Brain microvascular endothelial cell (primary cell): ENCODE results near the gene VPS37C.

ENCODE experiments used
- DNase-seq: peaks from one replicate; pipeline ENCODE4 v3.0.0-alpha.2; 2020
- H3K27ac ChIP-seq: fragments of 250-450 bp; sonication (Bioruptor Pico); 2 replicates; pipeline ENCODE4 v1.5.1; 2020; ENCODE audit warnings: mild to moderate bottlenecking, moderate library complexity
- H3K27me3 ChIP-seq: fragments of 250-450 bp; sonication (Bioruptor Pico); replicated peaks from 2 replicates; pipeline ENCODE4 v1.5.1; 2020; ENCODE audit warnings: mild to moderate bottlenecking
- H3K36me3 ChIP-seq: fragments of 250-450 bp; sonication (Bioruptor Pico); replicated peaks from 2 replicates; pipeline ENCODE4 v1.5.1; 2020; ENCODE audit warnings: mild to moderate bottlenecking
- H3K4me3 ChIP-seq: 2 replicates; pipeline ENCODE4 v1.5.1; 2011; ENCODE audit warnings: low read depth, mild to moderate bottlenecking, control low read depth, low read length, moderate library complexity
- in situ Hi-C: cut with HindIII; loops from 2 replicates; pipeline ENCODE4 v1.10.0; 2017; ENCODE audit warnings: low sequenced_read_pairs, low pct_ligation_motif_present
- TF ChIP-seq, protein P1 (sequence below): IDR thresholded peaks from 2 replicates; pipeline ENCODE4 v1.5.1; 2011; ENCODE audit warnings: low read depth, mild to moderate bottlenecking, moderate library complexity, low read length, control low read depth, inconsistent platforms; ENCODE audit errors: missing control alignments

Gene VPS37C

DNA sequence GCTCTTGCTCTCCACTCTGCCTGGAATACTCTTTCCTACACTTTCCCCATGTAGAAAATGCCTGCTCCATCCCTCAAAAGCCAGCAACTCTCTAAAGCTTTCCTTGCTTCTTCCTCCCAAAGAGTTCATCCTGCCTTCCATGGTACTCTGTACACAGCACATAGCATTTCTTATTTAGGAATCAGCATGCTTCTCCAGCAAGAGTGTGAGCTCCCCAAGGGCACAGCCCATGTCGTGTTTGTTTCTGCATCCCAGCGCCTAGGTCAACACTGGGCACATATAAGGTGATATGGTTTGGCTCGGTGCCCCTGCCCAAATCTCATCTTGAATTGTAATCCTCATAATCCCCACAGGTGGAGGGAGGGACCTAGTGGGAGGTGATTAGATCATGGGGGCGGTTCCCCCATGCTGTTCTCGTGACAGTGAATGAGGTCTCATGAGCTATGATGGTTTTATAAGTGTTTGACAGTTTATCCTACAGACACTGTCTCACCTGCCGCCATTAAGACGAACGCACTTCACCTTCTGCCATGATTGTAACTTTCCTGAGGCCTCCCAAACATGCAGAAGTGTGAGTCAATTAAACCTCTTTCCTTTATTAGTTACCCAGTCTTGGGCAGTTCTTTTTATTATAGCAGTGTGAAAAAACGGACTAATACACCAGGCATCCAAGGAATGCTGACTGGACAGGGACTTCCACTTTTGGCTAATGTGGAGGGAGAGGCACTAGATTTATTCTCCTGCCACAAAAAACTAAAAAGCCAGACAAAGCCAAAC, 8.2 kb downstream of the VPS37C start:
- DNase-seq = peak; percentile 60
- Histone ChIP-seq H3K27ac (peak overlapping the region; percentile 42), H3K27me3 (no peaks in the 10 kb centered on the region), H3K4me3 (no peak overlapping the region), H3K36me3 (no peaks in the 10 kb centered on the region)
- TF ChIP-seq, protein P1, sequence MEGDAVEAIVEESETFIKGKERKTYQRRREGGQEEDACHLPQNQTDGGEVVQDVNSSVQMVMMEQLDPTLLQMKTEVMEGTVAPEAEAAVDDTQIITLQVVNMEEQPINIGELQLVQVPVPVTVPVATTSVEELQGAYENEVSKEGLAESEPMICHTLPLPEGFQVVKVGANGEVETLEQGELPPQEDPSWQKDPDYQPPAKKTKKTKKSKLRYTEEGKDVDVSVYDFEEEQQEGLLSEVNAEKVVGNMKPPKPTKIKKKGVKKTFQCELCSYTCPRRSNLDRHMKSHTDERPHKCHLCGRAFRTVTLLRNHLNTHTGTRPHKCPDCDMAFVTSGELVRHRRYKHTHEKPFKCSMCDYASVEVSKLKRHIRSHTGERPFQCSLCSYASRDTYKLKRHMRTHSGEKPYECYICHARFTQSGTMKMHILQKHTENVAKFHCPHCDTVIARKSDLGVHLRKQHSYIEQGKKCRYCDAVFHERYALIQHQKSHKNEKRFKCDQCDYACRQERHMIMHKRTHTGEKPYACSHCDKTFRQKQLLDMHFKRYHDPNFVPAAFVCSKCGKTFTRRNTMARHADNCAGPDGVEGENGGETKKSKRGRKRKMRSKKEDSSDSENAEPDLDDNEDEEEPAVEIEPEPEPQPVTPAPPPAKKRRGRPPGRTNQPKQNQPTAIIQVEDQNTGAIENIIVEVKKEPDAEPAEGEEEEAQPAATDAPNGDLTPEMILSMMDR = no peak
- in situ Hi-C loops = no loop called here

DNA sequence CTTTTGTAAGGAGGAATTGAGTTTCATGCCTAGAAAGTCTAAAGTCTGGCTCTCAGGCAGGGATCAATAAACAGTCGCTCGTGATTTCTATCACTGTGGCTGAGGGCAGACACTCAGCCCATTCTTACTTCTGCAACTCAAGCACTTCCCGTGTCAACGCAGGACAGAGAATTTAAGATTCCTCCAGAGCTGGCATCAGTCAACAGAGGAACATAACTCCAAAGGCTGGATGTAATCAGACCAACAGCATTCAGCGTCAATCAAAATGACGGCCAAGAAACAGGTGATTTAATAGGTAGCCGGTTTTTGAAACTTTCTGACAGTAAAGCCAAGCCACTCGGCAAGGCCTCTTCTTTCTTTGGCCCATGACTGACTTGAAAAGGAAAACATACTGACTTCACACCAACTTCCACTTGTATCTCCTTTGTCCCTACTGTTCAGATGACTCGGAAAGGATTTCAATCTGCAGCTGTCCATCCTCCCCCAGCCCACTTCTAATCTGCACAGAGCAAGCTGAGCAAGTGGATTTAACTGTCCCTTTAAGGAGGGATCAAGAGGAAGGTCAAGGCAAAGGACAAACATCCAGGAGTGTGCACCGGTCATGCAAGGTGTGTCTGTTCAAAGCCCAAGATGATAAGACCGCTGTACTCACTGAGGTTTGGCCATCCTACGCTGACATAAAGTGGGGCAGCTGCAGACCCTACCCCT, 9.5 kb downstream of the VPS37C start:
- Histone ChIP-seq H3K27ac (no peak overlapping the region), H3K36me3 (no peaks in the 10 kb centered on the region), H3K4me3 (no peak overlapping the region), H3K27me3 (no peaks in the 10 kb centered on the region)
- TF ChIP-seq, protein P1 = no peak
- no peak for DNase-seq
- in situ Hi-C loops = no loop called here

DNA sequence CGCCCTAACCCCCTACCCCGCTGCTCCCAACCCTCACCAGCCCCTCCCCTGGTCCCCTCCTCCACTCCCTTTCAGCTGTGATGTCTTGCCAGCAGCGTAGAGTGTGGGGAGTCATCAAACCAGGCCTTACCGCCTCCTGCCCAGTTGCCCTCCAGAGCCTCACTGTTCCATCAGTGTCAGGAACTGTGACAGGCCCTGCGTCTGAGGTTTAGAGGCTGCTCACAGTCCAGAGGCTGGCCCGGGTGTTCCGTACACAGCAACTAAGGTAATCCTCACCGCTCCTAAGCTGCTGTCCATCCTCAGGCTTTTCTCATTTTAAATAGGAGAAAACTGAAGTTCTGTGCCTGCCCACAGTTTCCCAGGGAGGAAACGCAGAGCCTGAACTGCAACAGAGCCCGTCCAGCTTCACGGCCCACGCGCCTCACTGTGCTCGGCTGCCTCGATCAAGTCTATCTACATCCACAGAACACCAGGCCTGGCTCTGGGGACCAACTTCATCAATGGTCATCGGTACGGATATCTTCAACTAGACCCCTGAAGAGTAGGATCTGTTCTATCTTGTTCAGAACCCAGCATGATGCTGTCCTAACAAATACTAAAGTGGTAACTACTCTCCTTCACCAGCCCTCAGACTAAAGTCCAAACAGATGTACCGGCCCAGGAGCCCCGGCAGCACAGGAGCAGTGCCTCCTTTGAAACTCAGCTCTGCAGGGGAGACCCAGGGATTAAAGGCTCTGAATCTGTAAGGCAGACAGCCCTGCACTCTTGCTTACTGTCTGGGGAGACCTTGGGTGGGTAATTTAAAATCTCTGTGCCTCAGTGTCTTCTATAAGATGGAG, 10.3 kb downstream of the VPS37C start:
- no peak overlapping the region for H3K27ac ChIP-seq
- in situ Hi-C loops = no loop called here
- TF ChIP-seq, protein P1 = no peak
- DNase-seq = no peak
- no peaks in the 10 kb centered on the region for H3K27me3 ChIP-seq
- H3K4me3 ChIP-seq = no peak overlapping the region
- H3K36me3 ChIP-seq = no peaks in the 10 kb centered on the region

DNA sequence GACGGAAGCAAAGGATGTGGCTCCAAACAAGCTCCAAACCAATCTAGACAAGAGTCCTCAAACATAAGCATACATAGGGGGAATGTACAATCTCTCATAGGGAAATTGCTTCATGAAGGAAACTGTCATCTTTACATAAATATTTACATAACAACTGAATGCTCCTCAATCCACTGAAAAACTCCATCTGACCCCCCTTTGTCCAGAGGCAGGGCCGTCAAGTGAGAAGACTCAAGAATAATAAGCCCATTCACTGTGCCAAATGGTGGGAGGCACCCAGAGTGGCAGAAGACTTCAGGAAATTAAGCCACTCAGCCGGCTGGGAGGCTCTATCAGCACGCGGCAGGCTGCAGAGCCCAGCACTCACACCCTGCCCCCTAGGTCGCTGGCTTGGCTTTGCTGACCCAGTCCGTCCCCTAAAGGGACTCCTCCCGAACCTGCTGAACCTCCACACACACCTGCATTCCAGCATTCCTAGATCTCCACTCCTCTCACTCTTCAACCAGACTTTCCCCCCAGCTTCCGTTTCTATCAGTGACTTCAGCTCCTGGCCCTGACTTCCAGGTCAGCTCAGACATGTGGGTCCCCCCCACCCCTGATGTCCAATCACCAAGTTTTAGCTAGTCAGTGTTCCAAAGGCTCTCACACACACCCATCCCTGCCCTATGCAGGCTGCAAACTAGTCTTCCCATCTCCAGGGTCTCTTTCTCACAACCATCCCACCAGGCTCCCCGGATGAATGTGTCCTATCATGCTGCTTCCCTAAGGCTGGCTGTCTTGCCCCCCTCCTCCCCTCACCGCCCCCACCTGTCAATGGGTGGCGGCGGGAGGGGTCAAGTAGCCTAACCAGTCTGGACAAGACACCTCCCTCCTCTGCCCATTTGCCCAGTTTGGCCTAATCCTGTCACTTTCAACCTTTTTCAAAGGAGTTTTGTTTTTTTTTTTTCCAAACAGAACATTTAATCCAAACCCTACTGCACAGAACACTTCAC, 11.3 kb downstream of the VPS37C start:
- Histone ChIP-seq H3K4me3 (no peak overlapping the region), H3K27ac (no peak overlapping the region), H3K27me3 (no peaks in the 10 kb centered on the region), H3K36me3 (no peaks in the 10 kb centered on the region)
- no peak for DNase-seq
- TF ChIP-seq, protein P1 = no peak
- in situ Hi-C loops = no loop called here
